Measurements from ENCODE around the gene PDE4D.
"Not testable (repeated sequence)": the region's sequence is repeated elsewhere in the genome, so short reads cannot be mapped to it uniquely, and the experiment has no call there.

The PDE4D gene

GRCh38 chr5:59795141-59795540 is 98.4 kb downstream of the PDE4D start:
- Histone ChIP-seq H3K4me1 (peaks cover 16 to 28% (median 19%) of the 10 kb centered on the region in 10 experiments), H3K9me3 (replicated peaks in 1 of 11) (no peaks in the 10 kb centered on the region), H3K4me3 (no peak overlapping the region), H3K36me3 (no peaks in the 10 kb centered on the region), H3K27me3 (no peaks in the 10 kb centered on the region), H3K27ac (no peak overlapping the region), H3K9ac (no peak overlapping the region), H4K20me1 (no peaks in the 10 kb centered on the region), H3K4me2 (no peak overlapping the region)
- no peak for TF ChIP-seq Cebpa-rat (IDR thresholded peaks at IDR 0.05)

GRCh38 chr5:59792983-59793585 is 100.4 kb downstream of the PDE4D start:
- no peak overlapping the region for H3K9ac ChIP-seq
- H3K4me1 ChIP-seq = peaks cover 0 to 18% (median 2%) of the 10 kb centered on the region in 10 experiments; a peak in 9 of 20 replicates
- H3K27ac ChIP-seq = no peak overlapping the region
- TF ChIP-seq Cebpa-rat (IDR thresholded peaks at IDR 0.05) = no peak
- no peak overlapping the region for H3K4me2 ChIP-seq
- no peak overlapping the region for H3K4me3 ChIP-seq
- no peaks in the 10 kb centered on the region for H3K36me3 ChIP-seq
- no peaks in the 10 kb centered on the region for H4K20me1 ChIP-seq
- no peaks in the 10 kb centered on the region for H3K27me3 ChIP-seq
- H3K9me3 ChIP-seq (replicated peaks in 1 of 11) = no peaks in the 10 kb centered on the region

GRCh38 chr5:59791617-59792016 is 101.9 kb downstream of the PDE4D start:
- TF ChIP-seq Cebpa-rat (IDR thresholded peaks at IDR 0.05) = no peak
- Histone ChIP-seq H3K9me3 (replicated peaks in 1 of 11) (no peaks in the 10 kb centered on the region), H3K36me3 (no peaks in the 10 kb centered on the region), H3K9ac (no peak overlapping the region), H3K27me3 (no peaks in the 10 kb centered on the region), H3K4me2 (no peak overlapping the region), H3K4me3 (no peak overlapping the region), H3K4me1 (peaks cover 0 to 18% (median 2%) of the 10 kb centered on the region in 10 experiments; a peak in 9 of 20 replicates), H3K27ac (no peak overlapping the region), H4K20me1 (no peaks in the 10 kb centered on the region)

GRCh38 chr5:59790776-59791475 is 102.6 kb downstream of the PDE4D start:
- H3K4me3 ChIP-seq = no peak overlapping the region
- H3K9me3 ChIP-seq (replicated peaks in 1 of 11) = no peaks in the 10 kb centered on the region
- peaks cover 0 to 18% (median 2%) of the 10 kb centered on the region in 10 experiments; a peak in 9 of 20 replicates for H3K4me1 ChIP-seq
- H3K27ac ChIP-seq = no peak overlapping the region
- H3K4me2 ChIP-seq = peak overlapping the region in 1 of 11 experiments; percentile 44; a peak in 2 of 22 replicates
- H3K36me3 ChIP-seq = no peaks in the 10 kb centered on the region
- no peak overlapping the region for H3K9ac ChIP-seq
- H3K27me3 ChIP-seq = no peaks in the 10 kb centered on the region
- H4K20me1 ChIP-seq = no peaks in the 10 kb centered on the region
- TF ChIP-seq Cebpa-rat (IDR thresholded peaks at IDR 0.05) = no peak

- no peak overlapping the region for H3K4me3 ChIP-seq
- H3K27me3 ChIP-seq = no peaks in the 10 kb centered on the region
- H3K36me3 ChIP-seq = no peaks in the 10 kb centered on the region
- H3K27ac ChIP-seq = no peak overlapping the region; a peak in 1 of 22 replicates
- TF ChIP-seq Cebpa-rat (IDR thresholded peaks at IDR 0.05) = no peak
- peak overlapping the region in 4 of 11 experiments; percentile 29 to 56 (median 44); a peak in 6 of 22 replicates for H3K4me2 ChIP-seq
- H3K9me3 ChIP-seq (replicated peaks in 1 of 11) = no peaks in the 10 kb centered on the region
- no peaks in the 10 kb centered on the region for H4K20me1 ChIP-seq
- peaks cover 0 to 18% (median 2%) of the 10 kb centered on the region in 10 experiments; a peak in 9 of 20 replicates for H3K4me1 ChIP-seq
- no peak overlapping the region for H3K9ac ChIP-seq
These were observed 103.2 kb downstream of the PDE4D start for GRCh38 chr5:59790376-59790775.

GRCh38 chr5:59789894-59790293 is 103.6 kb downstream of the PDE4D start:
- Histone ChIP-seq H3K4me2 (peak overlapping the region in 4 of 11 experiments; percentile 29 to 56 (median 44); a peak in 5 of 22 replicates), H3K9me3 (replicated peaks in 1 of 11) (no peaks in the 10 kb centered on the region), H4K20me1 (no peaks in the 10 kb centered on the region), H3K4me1 (peaks cover 0 to 13% (median 2%) of the 10 kb centered on the region in 10 experiments; a peak in 9 of 20 replicates), H3K27ac (no peak overlapping the region; a peak in 1 of 22 replicates), H3K27me3 (no peaks in the 10 kb centered on the region), H3K36me3 (no peaks in the 10 kb centered on the region), H3K4me3 (no peak overlapping the region), H3K9ac (no peak overlapping the region)
- TF ChIP-seq Cebpa-rat (IDR thresholded peaks at IDR 0.05) = no peak

GRCh38 chr5:59789197-59789596 is 104.3 kb downstream of the PDE4D start:
- Histone ChIP-seq H3K9me3 (replicated peaks in 1 of 11) (no peaks in the 10 kb centered on the region), H3K4me1 (peaks cover 0 to 13% (median 2%) of the 10 kb centered on the region in 10 experiments; a peak in 9 of 20 replicates), H3K27me3 (no peaks in the 10 kb centered on the region), H3K27ac (no peak overlapping the region), H4K20me1 (no peaks in the 10 kb centered on the region), H3K4me2 (no peak overlapping the region), H3K4me3 (no peak overlapping the region), H3K9ac (no peak overlapping the region), H3K36me3 (no peaks in the 10 kb centered on the region)
- no peak for TF ChIP-seq Cebpa-rat (IDR thresholded peaks at IDR 0.05)

- Histone ChIP-seq H3K9me3 (replicated peaks in 1 of 11) (no peaks in the 10 kb centered on the region), H3K4me1 (peaks cover 0 to 13% (median 2%) of the 10 kb centered on the region in 10 experiments; a peak in 9 of 20 replicates), H3K27ac (no peak overlapping the region), H3K27me3 (no peaks in the 10 kb centered on the region), H3K36me3 (no peaks in the 10 kb centered on the region), H3K4me2 (no peak overlapping the region), H4K20me1 (no peaks in the 10 kb centered on the region), H3K4me3 (no peak overlapping the region), H3K9ac (no peak overlapping the region)
- TF ChIP-seq Cebpa-rat (IDR thresholded peaks at IDR 0.05) = no peak
These were observed 107.2 kb downstream of the PDE4D start for GRCh38 chr5:59786334-59786805.

- Histone ChIP-seq H3K9ac (no peak overlapping the region), H4K20me1 (no peaks in the 10 kb centered on the region), H3K36me3 (no peaks in the 10 kb centered on the region), H3K27ac (no peak overlapping the region), H3K27me3 (no peaks in the 10 kb centered on the region), H3K4me1 (peaks cover 0 to 13% (median 2%) of the 10 kb centered on the region in 10 experiments; a peak in 9 of 20 replicates), H3K9me3 (replicated peaks in 1 of 11) (no peaks in the 10 kb centered on the region), H3K4me3 (no peak overlapping the region), H3K4me2 (no peak overlapping the region)
- no peak for TF ChIP-seq Cebpa-rat (IDR thresholded peaks at IDR 0.05)
These were observed 107.7 kb downstream of the PDE4D start for GRCh38 chr5:59785676-59786333.

- H3K9me3 ChIP-seq (replicated peaks in 1 of 11); H3K4me2 ChIP-seq; H3K4me3 ChIP-seq; H4K20me1 ChIP-seq; H3K9ac ChIP-seq; H3K27me3 ChIP-seq; H3K4me1 ChIP-seq; H3K27ac ChIP-seq; H3K36me3 ChIP-seq: not testable (repeated sequence)
These were observed 108.8 kb downstream of the PDE4D start for GRCh38 chr5:59784708-59785107.

Data from BLaER1 treated with 17β-estradiol and CSF1 and Interleukin-3, amounts not matched to agents 10 nM and 100 nM (cell line).